Stimulated activated CD4-positive, alpha-beta T cell treated with anti-CD3 and anti-CD28 coated beads, Interleukin-2, amount 100 ng/mL, for 48 hours (primary cell): ENCODE results near the gene ARMC12.
"Not testable (repeated sequence)": the region's sequence is repeated elsewhere in the genome, so short reads cannot be mapped to it uniquely, and the experiment has no call there.

Experiments
- DNase-seq, 2 donors: peaks; one replicate each; pipeline ENCODE4 v3.0.0-alpha.2; 2020

Gene ARMC12

GRCh38 chr6:35718911-35719381 is 17.9 kb upstream of the ARMC12 start:
- no peak for DNase-seq

DNA sequence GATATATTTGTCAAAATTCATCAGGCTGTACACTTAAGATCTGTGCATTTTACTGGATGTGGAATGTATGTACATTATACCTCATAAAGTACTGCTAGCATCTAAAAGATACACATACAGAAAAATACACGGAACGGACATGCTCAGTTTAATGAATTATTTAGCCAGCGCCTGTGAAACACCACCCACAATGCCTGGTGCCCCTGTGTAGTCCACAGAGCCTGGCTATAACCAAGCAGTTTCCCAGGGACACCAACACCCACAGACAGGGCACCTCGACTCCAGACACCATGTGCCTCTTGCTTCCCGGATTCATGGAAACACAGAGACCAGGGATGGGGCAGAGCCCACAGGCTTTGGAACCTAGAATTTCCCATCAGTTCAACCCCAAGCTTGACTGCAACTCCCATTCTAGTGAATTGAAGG is 17.4 kb upstream of the ARMC12 start:
- DNase-seq = no peak

- no peak for DNase-seq
Observed at GRCh38 chr6:35719830-35720733, 16.8 kb upstream of the ARMC12 start.

- DNase-seq = no peak
Observed at GRCh38 chr6:35722121-35722761, 14.6 kb upstream of the ARMC12 start.

- DNase-seq = no peak
Observed at GRCh38 chr6:35723587-35723986, 13.2 kb upstream of the ARMC12 start.

GRCh38 chr6:35724059-35724458 is 12.8 kb upstream of the ARMC12 start:
- no peak for DNase-seq

GRCh38 chr6:35724471-35724870 is 12.4 kb upstream of the ARMC12 start:
- no peak for DNase-seq

DNA sequence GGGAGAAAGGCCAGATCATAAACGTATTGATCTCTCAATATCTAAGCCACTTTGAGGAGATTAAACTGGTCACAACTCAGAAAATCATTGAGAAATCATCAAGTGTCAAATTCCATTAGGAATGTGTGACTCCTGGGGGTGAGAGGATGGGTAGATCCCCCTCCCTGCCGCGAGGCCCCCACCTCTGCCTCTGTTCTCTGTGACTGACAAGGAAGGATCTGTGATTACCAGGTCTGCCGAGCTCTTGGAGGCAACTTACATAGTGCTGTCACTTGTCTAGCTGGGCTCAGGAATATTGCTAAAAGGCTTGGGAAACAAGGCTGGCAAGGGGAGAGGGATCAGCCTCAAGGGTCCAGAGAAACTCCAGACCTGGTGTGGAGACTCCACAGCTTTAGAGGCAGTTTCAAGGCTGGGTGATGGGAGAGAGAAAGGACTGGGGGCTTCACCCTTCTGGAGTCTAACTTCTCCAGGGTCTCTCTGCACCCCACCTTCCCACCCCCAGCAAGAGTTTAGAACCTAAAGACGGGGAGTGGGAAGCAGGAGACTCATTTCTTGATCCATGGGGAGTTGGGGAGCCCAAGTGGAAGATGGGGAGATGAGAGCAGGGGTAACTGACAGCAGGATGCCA is 11.6 kb upstream of the ARMC12 start:
- DNase-seq = no peak

DNA sequence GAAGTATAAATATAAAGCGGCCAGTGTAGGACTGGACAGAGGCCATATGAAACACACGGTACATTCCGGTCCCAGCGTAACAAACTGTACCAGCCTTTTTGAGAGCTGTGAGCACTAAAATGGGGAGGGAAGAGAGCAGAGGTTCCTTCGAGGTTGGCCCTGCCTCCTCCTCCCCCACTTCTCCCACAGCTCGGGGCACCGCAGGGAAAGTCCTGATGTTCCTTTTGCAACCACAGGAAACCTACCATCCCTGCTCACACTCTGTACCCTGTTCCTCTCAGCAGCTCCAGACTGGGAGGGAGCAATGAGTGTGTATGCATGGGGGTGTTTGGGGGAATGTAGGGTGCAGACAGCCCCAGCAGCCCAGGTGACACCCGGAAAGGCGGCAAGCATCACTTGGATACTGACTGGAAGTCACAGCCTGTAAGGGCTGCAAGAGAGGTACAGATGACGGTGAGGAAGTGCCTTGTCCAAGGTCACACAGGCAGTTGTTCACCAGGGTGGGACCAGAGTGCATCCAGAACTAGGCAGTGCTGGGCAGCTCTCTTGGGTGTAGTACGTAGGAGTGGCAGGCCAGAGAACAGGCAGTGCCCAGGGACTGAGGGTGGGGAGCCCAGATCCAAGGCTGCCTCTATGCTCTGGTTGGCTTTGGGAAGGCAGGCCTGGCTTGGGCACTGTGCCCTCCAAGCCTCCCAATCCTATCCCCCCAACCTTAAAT is 11.0 kb upstream of the ARMC12 start:
- no peak for DNase-seq

DNA sequence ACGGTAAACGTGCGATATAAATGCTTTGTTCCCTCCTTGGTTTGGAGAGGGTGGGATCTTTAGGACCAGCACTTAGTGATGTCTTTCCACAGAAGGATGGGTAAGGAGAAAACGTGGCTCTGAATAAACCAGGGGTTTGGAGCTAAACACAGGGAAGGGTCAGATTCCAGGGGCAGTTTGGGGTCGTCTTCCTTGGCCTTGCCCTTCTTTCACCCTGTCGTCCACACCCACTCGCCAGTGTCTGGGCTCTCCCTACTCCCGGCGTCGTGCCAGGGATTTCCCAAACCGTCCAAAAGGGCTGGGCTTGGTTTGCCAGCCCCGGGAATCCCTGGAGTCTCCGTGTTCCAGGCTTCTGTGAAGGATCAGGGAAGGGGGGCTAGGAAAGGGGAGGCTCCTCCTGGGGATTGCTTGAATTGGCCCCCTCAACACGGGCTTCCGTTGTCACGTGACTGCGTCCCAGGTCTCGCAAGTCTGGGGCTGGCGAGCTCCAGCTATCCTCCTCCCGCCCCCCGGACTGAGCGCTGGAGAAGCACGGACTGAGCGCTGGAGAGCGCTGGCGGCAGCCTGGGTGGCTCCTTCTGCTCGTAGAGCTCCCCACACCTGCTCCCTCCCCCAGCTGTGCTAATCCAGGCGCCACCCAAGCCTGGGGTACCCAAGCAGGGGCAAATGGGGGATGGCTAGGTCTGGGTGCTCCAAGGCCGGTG is 9.4 kb upstream of the ARMC12 start:
- no peak for DNase-seq

DNA sequence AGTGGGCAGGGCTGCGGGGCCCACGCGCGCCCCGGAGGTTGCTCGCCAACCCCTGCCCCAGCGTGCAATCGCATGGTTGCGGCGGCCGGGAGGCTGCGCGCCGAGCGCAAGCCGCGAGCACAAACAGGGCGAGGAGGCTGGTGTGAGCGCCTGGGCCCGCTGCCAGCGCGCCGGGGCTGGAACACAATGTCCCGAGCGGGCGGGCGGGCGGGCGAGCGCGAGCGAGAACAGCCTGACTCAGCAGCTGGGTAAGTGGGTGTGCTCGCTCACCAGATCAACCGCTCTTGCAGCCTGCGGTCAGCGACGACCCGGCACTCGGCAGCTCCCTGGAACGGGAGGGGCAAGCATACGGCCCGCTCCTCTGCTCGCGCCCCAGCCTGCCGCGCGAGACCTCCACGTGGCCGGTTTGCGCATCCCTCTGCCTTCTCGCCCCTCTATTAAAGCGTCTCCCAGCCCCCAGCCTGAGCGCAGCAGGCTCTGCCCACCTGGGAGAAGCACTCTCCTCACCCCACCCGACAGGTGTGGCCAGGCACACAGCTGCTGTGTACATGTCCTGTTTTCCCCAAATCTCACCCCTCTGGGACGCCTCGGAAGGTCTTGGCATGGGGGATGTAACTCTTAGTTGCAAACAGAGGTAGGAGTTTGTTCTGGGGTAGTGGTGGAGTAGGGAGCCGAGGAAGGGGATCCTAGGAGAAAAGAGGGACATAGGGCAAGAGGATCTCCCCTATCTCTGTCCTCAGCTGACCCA is 8.7 kb upstream of the ARMC12 start:
- DNase-seq = peak; percentile 69 to 73

- no peak for DNase-seq
Observed at GRCh38 chr6:35728683-35729678, 7.9 kb upstream of the ARMC12 start.

GRCh38 chr6:35729722-35730121 is 7.1 kb upstream of the ARMC12 start:
- no peak for DNase-seq

DNA sequence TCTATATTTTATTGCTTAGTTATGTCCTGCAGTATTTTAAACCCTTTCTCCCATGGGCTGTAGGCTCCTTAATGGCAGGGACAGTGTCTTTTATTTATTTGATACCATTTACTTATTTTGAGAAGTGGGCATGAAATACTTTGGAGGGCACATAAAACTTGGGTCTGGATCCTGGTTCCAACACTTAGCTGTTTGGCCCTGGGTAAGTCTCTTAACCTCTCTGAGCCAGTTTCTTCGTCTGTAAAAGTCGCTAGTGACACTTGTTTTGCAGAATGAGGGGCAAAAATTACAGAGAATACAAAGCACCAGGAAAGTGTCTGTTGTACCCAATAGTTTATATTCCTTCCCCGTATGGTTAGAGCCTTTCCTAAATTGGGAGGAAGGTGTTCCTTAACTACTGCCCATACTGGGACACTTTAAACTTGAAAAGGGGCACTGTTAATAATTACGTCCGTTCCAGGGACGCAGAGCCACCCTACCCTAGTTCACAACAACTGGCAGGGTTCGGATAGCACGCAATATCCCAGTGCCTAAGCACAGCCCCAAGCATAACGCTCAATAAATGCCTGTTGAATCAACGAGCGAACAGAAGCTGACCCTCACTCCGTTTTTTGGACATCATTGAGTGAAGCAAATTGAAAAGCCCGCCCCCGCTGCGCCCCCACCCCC is 6.0 kb upstream of the ARMC12 start:
- no peak for DNase-seq

- peak; percentile 88 to 91 for DNase-seq
Observed at GRCh38 chr6:35731414-35731735, 5.5 kb upstream of the ARMC12 start.

- peak; percentile 94 for DNase-seq
Observed at GRCh38 chr6:35731736-35732532, 4.9 kb upstream of the ARMC12 start.

DNA sequence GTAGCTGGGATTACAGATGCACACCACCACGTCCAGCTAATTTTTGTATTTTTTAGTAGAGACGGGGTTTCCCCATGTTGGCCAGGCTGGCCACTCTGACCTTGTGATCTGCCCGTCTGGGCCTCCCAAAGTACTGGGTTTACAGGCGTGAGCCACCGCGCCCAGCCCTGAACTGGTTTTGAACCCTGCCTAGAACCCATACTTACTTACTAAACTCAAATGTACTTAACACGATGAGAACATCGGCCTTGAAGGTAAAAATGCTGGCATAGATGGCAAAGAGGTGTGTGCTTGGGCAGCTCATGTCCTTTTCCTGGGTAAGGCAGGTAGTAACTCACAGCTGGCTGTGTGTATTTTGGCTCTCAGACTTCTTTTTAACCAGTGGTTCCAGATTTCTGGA is 3.2 kb upstream of the ARMC12 start:
- DNase-seq = no peak

DNA sequence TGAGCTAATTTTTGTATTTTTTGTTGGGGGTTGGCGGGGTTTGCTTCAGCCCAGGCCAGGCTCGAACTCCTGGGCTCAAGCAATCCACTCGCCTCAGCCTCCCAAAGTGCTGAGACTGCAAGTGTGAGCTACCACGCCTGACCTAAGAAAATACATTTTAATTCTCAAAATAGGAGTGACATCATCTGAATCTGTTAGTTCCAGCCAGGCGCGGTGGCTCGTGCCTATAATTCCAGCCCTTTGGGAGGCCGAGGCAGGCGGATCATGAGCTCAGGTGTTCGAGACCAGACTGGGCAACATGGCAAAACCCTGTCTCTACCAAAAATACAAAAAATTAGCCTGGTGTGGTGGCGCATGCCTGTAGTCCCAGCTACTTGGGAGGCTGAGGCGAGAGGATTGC is 2.5 kb upstream of the ARMC12 start:
- DNase-seq = not testable (repeated sequence)

GRCh38 chr6:35735452-35735851 is 1.4 kb upstream of the ARMC12 start:
- no peak for DNase-seq
